Hepatic stellate cell (primary cell): ENCODE results near the gene GPR55.

Experiments
- DNase-seq: peaks from one replicate; pipeline ENCODE4 v3.0.0; 2011; ENCODE audit warnings: low spot score

GPR55 gene

DNA sequence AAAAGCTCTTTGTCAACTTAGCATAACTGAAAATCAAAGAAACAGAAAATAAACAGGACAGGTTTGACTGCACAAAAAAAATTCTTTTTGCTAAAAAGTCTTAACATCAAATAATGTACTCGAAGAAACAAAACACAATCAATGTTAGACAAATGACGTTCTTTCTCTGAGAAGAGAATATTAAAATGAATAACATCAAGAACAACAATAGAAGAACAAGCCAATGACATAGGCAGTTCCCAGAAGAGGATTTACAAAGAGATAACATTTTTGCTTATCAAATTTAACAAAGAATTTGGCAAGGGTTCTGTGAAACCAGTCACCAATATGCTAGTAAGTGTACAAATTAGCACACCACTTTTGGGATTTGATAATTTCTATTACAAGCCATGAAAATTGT lies 5.8 kb downstream of the GPR55 start:
- DNase-seq = no peak

DNA sequence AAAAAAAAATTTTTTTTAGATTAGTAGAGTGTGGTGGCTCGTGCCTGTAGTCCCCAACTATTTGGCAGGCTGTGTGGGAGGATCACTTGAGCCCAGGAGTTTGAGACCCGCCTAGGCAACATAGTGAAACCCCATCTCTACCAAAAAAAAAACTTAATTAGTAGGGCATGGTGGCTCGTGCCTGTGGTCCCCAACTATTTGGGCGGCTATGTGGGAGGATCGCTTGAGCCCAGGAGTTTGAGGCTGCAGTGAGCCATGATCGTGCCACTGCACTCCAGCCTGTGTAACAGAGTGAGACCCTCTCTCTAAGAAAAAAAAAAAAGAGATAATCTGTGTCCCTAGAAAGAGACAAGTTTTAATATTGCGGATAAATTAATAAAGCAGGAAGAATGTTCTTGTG lies 8.8 kb downstream of the GPR55 start:
- DNase-seq = no peak

GRCh38 chr2:230915319-230915718 lies 9.7 kb downstream of the GPR55 start:
- no peak for DNase-seq

- no peak for DNase-seq
These were observed 10.2 kb downstream of the GPR55 start for GRCh38 chr2:230914886-230915285.

GRCh38 chr2:230913406-230914143 lies 11.5 kb downstream of the GPR55 start:
- no peak for DNase-seq

DNA sequence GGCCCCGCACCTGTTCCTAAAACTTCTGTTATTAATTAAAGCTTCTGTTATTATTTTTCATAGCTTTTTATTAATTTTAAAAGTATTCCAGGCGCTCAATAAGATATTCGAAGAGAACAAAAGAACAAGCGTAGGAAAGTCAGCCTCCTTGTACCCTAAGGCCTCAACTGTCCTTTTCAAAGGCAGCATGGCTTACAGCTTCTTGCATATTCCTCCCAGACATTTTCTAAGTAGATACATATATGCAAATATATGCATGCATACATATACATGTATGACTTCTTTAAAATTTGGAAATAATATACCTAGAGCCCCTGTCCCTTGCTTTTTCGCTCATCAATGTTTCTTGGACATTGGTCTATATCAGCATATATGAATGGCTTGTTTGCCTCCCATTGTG lies 12.3 kb downstream of the GPR55 start:
- no peak for DNase-seq

- no peak for DNase-seq
These were observed 13.0 kb downstream of the GPR55 start for GRCh38 chr2:230912046-230912445.

DNA sequence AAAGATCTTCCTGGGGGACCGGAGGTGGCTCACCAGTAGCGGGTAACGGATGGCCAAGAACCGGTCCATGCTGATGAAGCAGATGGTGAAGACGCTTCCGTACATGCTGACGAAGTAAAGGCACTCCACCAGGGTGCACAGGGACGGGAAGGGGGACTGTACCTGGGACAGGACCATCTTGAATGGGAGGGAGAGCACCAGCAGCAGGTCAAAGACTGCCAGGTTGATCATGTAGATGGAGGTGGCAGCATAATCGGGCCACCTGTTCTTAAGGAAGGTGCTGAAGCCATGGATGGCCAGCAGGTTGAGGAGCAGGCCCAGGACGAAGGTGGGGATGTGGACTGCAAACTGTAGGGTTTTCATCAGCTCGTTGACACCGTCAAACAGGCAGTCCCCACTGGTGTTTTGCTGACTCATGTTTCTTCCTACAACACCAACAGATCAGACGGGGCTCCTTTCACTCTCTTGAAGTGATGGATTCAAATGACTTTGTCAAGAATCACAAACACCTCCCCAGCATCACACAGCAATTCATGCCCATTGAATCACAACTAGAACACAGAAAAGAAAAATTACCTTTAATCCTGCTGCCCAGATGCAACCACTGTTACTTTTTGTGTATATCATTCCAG lies 14.4 kb downstream of the GPR55 start:
- no peak for DNase-seq

DNA sequence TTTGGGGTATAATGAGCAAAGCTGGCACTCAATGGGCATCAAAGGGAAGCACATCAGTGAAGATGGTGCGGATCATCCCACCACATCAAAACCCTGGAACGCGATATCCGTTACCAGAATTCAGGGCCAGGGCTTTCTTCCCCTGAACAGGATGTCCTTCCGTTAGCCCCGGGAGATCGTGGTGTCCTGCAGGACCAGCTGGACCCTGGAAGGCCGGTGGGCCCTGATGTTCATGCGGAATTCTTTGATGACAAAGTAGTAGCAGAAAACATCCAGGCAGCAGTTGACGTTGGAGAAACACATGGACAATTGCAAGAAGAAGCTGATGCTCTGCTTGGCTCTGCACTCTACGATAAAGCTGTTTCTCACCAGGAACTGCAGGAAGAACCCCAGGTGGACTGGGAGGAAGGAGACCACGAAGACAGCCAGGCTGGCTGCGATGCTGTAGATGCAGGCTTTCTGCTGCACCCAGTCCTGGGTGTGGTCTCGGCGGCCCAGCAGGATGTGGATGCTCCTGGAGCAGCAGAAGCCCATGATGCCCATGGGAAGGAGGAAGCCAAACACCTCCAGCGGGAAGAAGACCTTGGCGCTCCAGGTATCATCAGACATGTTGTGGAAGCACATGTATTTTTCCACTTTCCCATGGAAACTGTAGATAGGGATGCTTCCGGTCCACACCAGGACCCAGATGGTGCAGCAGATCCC lies 15.0 kb downstream of the GPR55 start:
- DNase-seq = no peak

GRCh38 chr2:230908595-230909191 lies 16.3 kb downstream of the GPR55 start:
- peak; percentile 79 for DNase-seq

- DNase-seq = no peak
These were observed 16.9 kb downstream of the GPR55 start for GRCh38 chr2:230908092-230908594.

GRCh38 chr2:230907361-230908091 lies 17.5 kb downstream of the GPR55 start:
- DNase-seq = no peak

DNA sequence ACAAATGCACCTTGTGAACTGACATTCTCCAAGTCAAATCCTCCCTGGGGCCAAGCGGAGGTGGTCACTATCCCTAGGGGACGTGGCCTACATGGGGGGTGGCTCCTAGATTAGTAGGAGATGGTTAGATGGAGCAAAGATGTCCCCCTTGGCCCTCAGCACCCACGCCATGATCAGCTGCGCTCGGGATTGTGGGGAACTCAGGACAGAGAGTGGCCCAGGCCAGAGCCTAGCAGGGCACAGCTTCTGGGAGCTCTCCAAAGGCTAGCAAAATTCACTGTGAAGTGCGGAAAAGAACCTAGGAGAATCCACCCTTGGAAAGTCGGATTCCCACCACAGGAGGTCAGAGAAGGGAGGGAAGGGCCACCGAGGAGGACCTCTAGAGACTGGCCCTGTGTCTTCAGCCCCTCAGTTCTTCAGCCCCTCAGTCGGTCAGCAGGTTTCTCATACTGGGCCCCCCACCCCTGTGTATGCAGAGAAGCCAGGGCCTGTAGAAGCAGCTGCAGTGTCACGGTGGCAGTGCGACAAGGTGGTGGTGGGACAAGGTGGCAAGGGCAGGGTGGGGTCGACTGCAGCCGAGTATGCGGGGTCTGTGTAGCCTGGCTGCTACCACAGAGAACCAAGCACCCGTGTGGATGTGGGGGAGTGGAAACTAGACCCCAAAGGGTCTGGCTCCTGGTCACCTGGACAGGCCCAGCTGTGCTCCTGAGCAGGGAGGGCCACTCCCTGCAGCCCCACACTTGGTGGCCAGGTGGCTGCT lies 18.4 kb downstream of the GPR55 start:
- DNase-seq = no peak

- DNase-seq = no peak
These were observed 19.3 kb downstream of the GPR55 start for GRCh38 chr2:230905448-230906421.

DNA sequence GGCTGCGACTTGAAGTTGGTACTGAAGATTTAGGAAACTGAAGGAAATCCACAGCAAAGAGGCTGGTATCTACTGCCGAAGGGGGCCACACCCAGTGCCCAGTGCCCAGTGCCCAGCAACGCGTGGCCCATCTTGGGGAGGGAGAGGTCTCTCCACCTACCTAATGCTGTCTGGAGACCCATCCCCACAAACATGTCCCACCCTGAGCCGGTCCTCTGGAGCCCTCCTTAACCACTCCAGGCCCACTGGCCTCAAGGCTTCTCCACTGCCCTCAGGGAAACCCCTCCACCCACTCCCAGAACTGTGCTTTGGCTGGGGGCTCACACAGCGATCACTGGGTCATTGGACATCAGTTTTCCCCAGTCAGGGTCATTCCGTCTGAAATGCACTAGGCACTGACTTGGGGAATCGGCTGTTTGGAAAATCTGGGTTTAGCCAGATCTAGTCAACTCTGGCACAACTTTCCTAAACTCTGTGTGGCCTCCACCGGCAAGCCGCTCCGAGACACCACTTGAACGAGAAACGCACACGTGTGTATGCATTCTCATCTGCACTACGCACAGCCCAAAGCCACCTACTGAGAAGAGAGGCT lies 20.1 kb downstream of the GPR55 start:
- no peak for DNase-seq

- no peak for DNase-seq
These were observed 21.6 kb downstream of the GPR55 start for GRCh38 chr2:230903231-230904150.

- DNase-seq = peak; percentile 83
These were observed 22.7 kb downstream of the GPR55 start for GRCh38 chr2:230902180-230902899.

GRCh38 chr2:230901006-230901405 lies 24.0 kb downstream of the GPR55 start:
- no peak for DNase-seq
